Kidney (tissue), 14 donors: Measurements from ENCODE around the gene RALGPS1. TPM values are rescaled to one million over a fixed set of nuclear protein-coding genes. Genes with fewer than 3 reads are reported as not detected.

Experiments
- DNase-seq, 5 donors: peaks; one replicate each; pipeline ENCODE4 v3.0.0-alpha.2; 2013 to 2020
- FAIRE-seq: peaks from 2 replicates; lab custom pipeline; 2012; peaks lifted over from hg19 to GRCh38; lab: Jason Lieb, UNC
- H3K27ac ChIP-seq, 2 donors: one replicate each; pipeline ENCODE4 v1.7.0; 2013; ENCODE audit warnings: low read depth in 2 of 2, low read length in 2 of 2, inconsistent platforms in 1 of 2
- H3K27me3 ChIP-seq: one replicate; pipeline ENCODE4 v1.7.1; 2013; ENCODE audit warnings: low read length, inconsistent platforms; ENCODE audit not compliant: control insufficient read depth, insufficient read depth
- H3K36me3 ChIP-seq, 3 donors: one replicate each; pipeline versions ENCODE4 v1.7.0 to v1.7.1; 2013; ENCODE audit warnings: low read length in 3 of 3, control low read depth in 1 of 3, inconsistent platforms in 1 of 3; ENCODE audit not compliant: insufficient read depth in 3 of 3, control insufficient read depth in 2 of 3
- H3K4me1 ChIP-seq, 3 donors: one replicate each; pipeline versions ENCODE4 v1.7.0 to v1.7.1; 2013; ENCODE audit warnings: low read length in 3 of 3, inconsistent platforms in 1 of 3, low read depth in 1 of 3; ENCODE audit not compliant: control insufficient read depth in 2 of 3, insufficient read depth in 2 of 3
- H3K4me3 ChIP-seq, 3 donors: one replicate each; pipeline versions ENCODE4 v1.7.0 to v1.8.1; 2013; ENCODE audit warnings: low read length in 3 of 3, control low read depth in 1 of 3, inconsistent platforms in 1 of 3
- H3K9ac ChIP-seq, 3 donors: one replicate each; pipeline versions ENCODE4 v1.7.0 to v1.7.1; 2013; ENCODE audit warnings: low read length in 3 of 3, control low read depth in 1 of 3, inconsistent platforms in 1 of 3
- H3K9me3 ChIP-seq, 3 donors: one replicate each; pipeline versions ENCODE4 v1.7.0 to v1.7.1; 2013; ENCODE audit warnings: low read length in 3 of 3, control low read depth in 1 of 3, inconsistent platforms in 1 of 3; ENCODE audit not compliant: control insufficient read depth in 2 of 3, insufficient read depth in 1 of 3
- CTCF ChIP-seq: IDR thresholded peaks from 3 replicates; pipeline ENCODE4 v1.5.1; 2012; ENCODE audit warnings: mild to moderate bottlenecking, moderate library complexity, borderline replicate concordance; ENCODE audit not compliant: insufficient read depth; ENCODE audit errors: extremely low read depth
- intact Hi-C: fragments of 100-400 bp; cut with DNase I; formaldehyde crosslinking; loops from one replicate; pipeline ENCODE4 v1.11.1; 2022
- polyA plus RNA-seq: library from polyadenylated mRNA; stranded (reverse); fragments of 350-450 nt; fragmentation: Illumina TruSeq; extraction: RNeasy Lipid Tissue Mini Kit (QIAGEN cat#74804); gene quantifications from one replicate; pipeline ENCODE4 v1.2.3, GENCODE V29; 2014; ENCODE audit warnings: low read depth, low replicate concordance; ENCODE audit not compliant: insufficient read depth
- total RNA-seq: library from RNA; stranded (reverse); fragmentation: NEBNext Ultra II Directional; extraction: Animal tissue kit (Norgen Biotek cat#: 25700); gene quantifications from one replicate; pipeline ENCODE4 v1.2.1, GENCODE V29; 2021
- donor health status: control.
- donor health status: control.
- donor health status: control.
- donor health status: control.
- donor health status: control.
- donor health status: DM: yes; HTN: yes; CAD: no.
- donor health status: Normal renal cell carcinoma (clear cell type).

The RALGPS1 gene
- total and polyA plus RNA-seq, 2 donors from 2014 or later, result 9.4 to 25.2 TPM

- no peak overlapping the region for H3K4me3 ChIP-seq
- DNase-seq (no peak), FAIRE-seq (no peak)
- no peaks in the 10 kb centered on the region for H3K4me1 ChIP-seq
- H3K36me3 ChIP-seq, result no peaks in the 10 kb centered on the region
- H3K9ac ChIP-seq, result no peak overlapping the region
- intact Hi-C loops, result no loop called here
- H3K27ac ChIP-seq, result no peak overlapping the region
- no peaks in the 10 kb centered on the region for H3K27me3 ChIP-seq
- no peak for TF ChIP-seq CTCF
- H3K9me3 ChIP-seq, result no peaks in the 10 kb centered on the region
Measured at GRCh38 chr9:126891676-126892075, 22.9 kb upstream of the RALGPS1 start.

- Histone ChIP-seq H3K27me3 (no peaks in the 10 kb centered on the region), H3K9me3 (no peaks in the 10 kb centered on the region), H3K4me3 (no peak overlapping the region), H3K4me1 (no peaks in the 10 kb centered on the region), H3K36me3 (no peaks in the 10 kb centered on the region), H3K27ac (no peak overlapping the region), H3K9ac (no peak overlapping the region)
- no peak for FAIRE-seq
- TF ChIP-seq CTCF, result peak; percentile 23
- intact Hi-C loops, result no loop called here
- DNase-seq, result no peak
Measured at GRCh38 chr9:126893079-126893478, 21.5 kb upstream of the RALGPS1 start.

GRCh38 chr9:126894052-126894603 is 20.5 kb upstream of the RALGPS1 start:
- DNase-seq (no peak), FAIRE-seq (no peak)
- intact Hi-C loops, result no loop called here
- no peak overlapping the region for H3K4me3 ChIP-seq
- TF ChIP-seq CTCF, result no peak
- no peak overlapping the region for H3K9ac ChIP-seq
- no peaks in the 10 kb centered on the region for H3K27me3 ChIP-seq
- H3K27ac ChIP-seq, result no peak overlapping the region
- H3K4me1 ChIP-seq, result no peaks in the 10 kb centered on the region
- no peaks in the 10 kb centered on the region for H3K9me3 ChIP-seq
- H3K36me3 ChIP-seq, result no peaks in the 10 kb centered on the region

GRCh38 chr9:126902210-126902609 is 12.4 kb upstream of the RALGPS1 start:
- Histone ChIP-seq H3K4me1 (no peaks in the 10 kb centered on the region), H3K4me3 (no peak overlapping the region), H3K9me3 (peaks cover 0 to 4% (median 0%) of the 10 kb centered on the region in 3 donors), H3K27me3 (no peaks in the 10 kb centered on the region), H3K36me3 (no peaks in the 10 kb centered on the region), H3K9ac (no peak overlapping the region), H3K27ac (no peak overlapping the region)
- TF ChIP-seq CTCF, result no peak
- DNase-seq (peak in 4 of 5 donors; percentile 45 to 87 (median 72)), FAIRE-seq (no peak)
- intact Hi-C loops, result no loop called here
